Activated T-cell treated with anti-CD3 and anti-CD28 coated beads, Interleukin-2, amount 50 U/mL, for 4 hours (primary cell): ENCODE results near the gene ASB4. TPM values are rescaled to one million over a fixed set of nuclear protein-coding genes. Genes with fewer than 3 reads are reported as not detected.
"Not testable (repeated sequence)": the region's sequence is repeated elsewhere in the genome, so short reads cannot be mapped to it uniquely, and the experiment has no call there.

ENCODE experiments used
- ATAC-seq, 2 donors: fragments of 200-7000 bp; cut with Tn5 transposase; one replicate each; pipeline ENCODE4 v1.10.0; 2021
- DNase-seq: peaks from one replicate; pipeline ENCODE4 v3.0.0-alpha.2; 2020
- H3K27me3 Mint-ChIP-seq: one replicate; pipeline ENCODE4 v1.8.0; 2021; ENCODE audit warnings: low read depth, mixed read lengths
- H3K36me3 Mint-ChIP-seq: one replicate; pipeline ENCODE4 v1.8.0; 2022; ENCODE audit warnings: mixed read lengths; ENCODE audit not compliant: insufficient read depth
- H3K4me1 Mint-ChIP-seq: one replicate; pipeline ENCODE4 v1.8.0; 2021; ENCODE audit warnings: low read depth, mixed read lengths
- H3K4me3 Mint-ChIP-seq: one replicate; pipeline ENCODE4 v1.8.0; 2021; ENCODE audit warnings: mild to moderate bottlenecking, moderate library complexity, mixed read lengths
- H3K9me3 Mint-ChIP-seq: one replicate; pipeline ENCODE4 v1.8.0; 2021; ENCODE audit warnings: mixed read lengths
- total RNA-seq, 3 donors: library from RNA; stranded (reverse); gene quantifications; one replicate each; pipeline ENCODE4 v1.2.1, GENCODE V29; 2021

Gene ASB4
- total RNA-seq, 3 donors from 2014 or later = 0.05 TPM; not detected in 2

GRCh38 chr7:95545673-95546072 is 59.9 kb downstream of the ASB4 start:
- Mint-ChIP-seq H3K4me3 (no peak overlapping the region), H3K4me1 (no peaks in the 10 kb centered on the region), H3K9me3 (no peaks in the 10 kb centered on the region), H3K36me3 (no peaks in the 10 kb centered on the region), H3K27me3 (peaks cover 3% of the 10 kb centered on the region)
- ATAC-seq (no peak), DNase-seq (no peak)

GRCh38 chr7:95546647-95547046 is 60.9 kb downstream of the ASB4 start:
- no peaks in the 10 kb centered on the region for H3K36me3 Mint-ChIP-seq
- H3K9me3 Mint-ChIP-seq = no peaks in the 10 kb centered on the region
- H3K4me1 Mint-ChIP-seq = no peaks in the 10 kb centered on the region
- ATAC-seq = no peak
- no peak for DNase-seq
- no peak overlapping the region for H3K4me3 Mint-ChIP-seq
- H3K27me3 Mint-ChIP-seq = peaks cover under 1% of the 10 kb centered on the region

- Mint-ChIP-seq H3K27me3 (no peaks in the 10 kb centered on the region), H3K36me3 (no peaks in the 10 kb centered on the region), H3K9me3 (no peaks in the 10 kb centered on the region), H3K4me3 (no peak overlapping the region), H3K4me1 (no peaks in the 10 kb centered on the region)
- DNase-seq = no peak
- no peak for ATAC-seq
Observed at GRCh38 chr7:95547361-95548348, 61.9 kb downstream of the ASB4 start.

- Mint-ChIP-seq H3K27me3 (no peaks in the 10 kb centered on the region), H3K4me3 (no peak overlapping the region), H3K36me3 (no peaks in the 10 kb centered on the region), H3K4me1 (no peaks in the 10 kb centered on the region), H3K9me3 (no peaks in the 10 kb centered on the region)
- ATAC-seq (no peak), DNase-seq (no peak)
Observed at GRCh38 chr7:95549818-95550529, 64.2 kb downstream of the ASB4 start.

DNA sequence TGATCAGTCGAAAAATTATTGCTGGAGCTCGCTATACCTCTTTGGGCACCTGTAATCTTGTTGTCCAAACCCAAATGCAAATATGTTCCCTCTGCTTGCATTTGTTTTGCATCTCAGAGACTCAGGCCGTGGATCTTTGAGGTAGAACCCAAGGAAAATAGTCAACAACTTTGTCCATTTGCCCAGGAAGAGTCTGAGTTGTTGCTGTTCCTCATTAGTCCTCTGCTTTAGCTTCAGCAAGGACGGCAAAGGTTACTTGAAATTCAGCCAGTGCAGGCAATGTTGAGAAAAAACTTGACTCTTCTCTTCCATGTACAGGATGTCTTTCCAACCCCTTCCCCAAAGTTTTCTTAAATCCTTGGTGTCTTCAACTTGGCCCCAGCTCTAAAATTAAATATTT is 64.8 kb downstream of the ASB4 start:
- ATAC-seq = no peak
- DNase-seq = no peak
- Mint-ChIP-seq H3K27me3 (no peaks in the 10 kb centered on the region), H3K36me3 (no peaks in the 10 kb centered on the region), H3K4me1 (no peaks in the 10 kb centered on the region), H3K9me3 (no peaks in the 10 kb centered on the region), H3K4me3 (no peak overlapping the region)

- not testable (repeated sequence) for H3K9me3 Mint-ChIP-seq, ATAC-seq, H3K4me1 Mint-ChIP-seq, H3K4me3 Mint-ChIP-seq, DNase-seq, H3K36me3 Mint-ChIP-seq, H3K27me3 Mint-ChIP-seq
Observed at GRCh38 chr7:95552010-95552926, 66.5 kb downstream of the ASB4 start.

- DNase-seq (no peak), ATAC-seq (no peak)
- Mint-ChIP-seq H3K36me3 (no peaks in the 10 kb centered on the region), H3K9me3 (no peaks in the 10 kb centered on the region), H3K27me3 (no peaks in the 10 kb centered on the region), H3K4me3 (no peak overlapping the region), H3K4me1 (no peaks in the 10 kb centered on the region)
Observed at GRCh38 chr7:95553939-95554338, 68.2 kb downstream of the ASB4 start.

DNA sequence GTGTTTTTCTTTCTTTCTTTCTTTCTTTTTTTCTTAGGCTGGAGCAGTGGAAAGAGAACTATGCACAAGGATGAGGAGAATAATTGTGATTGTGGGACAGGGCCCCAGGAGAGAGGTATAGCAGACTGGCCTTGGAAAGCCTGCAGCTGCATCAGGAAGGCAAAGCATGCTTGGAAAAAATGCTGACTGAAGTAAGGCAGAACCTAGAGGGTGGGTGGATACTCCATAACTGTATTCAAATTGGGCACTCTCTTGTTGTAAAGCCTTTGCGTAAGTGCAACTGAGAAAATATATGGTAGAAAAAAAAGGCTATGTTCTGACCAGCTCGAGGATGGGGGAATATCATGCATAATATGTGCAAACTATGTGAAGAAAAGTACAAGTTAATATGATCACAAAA is 71.0 kb downstream of the ASB4 start:
- ATAC-seq = no peak
- Mint-ChIP-seq H3K27me3 (no peaks in the 10 kb centered on the region), H3K4me3 (no peak overlapping the region)

GRCh38 chr7:95558864-95559263 is 73.1 kb downstream of the ASB4 start:
- no peak overlapping the region for H3K4me3 Mint-ChIP-seq
- DNase-seq (no peak), ATAC-seq (no peak)
- no peaks in the 10 kb centered on the region for H3K27me3 Mint-ChIP-seq
- no peaks in the 10 kb centered on the region for H3K4me1 Mint-ChIP-seq
- no peaks in the 10 kb centered on the region for H3K36me3 Mint-ChIP-seq
- H3K9me3 Mint-ChIP-seq = peaks cover 4% of the 10 kb centered on the region

More for the DNA sequence above, 71.0 kb downstream of the ASB4 start:
- no peak for DNase-seq
- no peaks in the 10 kb centered on the region for H3K9me3 Mint-ChIP-seq
- no peaks in the 10 kb centered on the region for H3K36me3 Mint-ChIP-seq
- no peaks in the 10 kb centered on the region for H3K4me1 Mint-ChIP-seq

GRCh38 chr7:95560674-95561073 is 74.9 kb downstream of the ASB4 start:
- Mint-ChIP-seq H3K27me3 (no peaks in the 10 kb centered on the region), H3K9me3 (peaks cover 4% of the 10 kb centered on the region), H3K4me3 (no peak overlapping the region), H3K4me1 (no peaks in the 10 kb centered on the region), H3K36me3 (no peaks in the 10 kb centered on the region)
- DNase-seq (no peak), ATAC-seq (no peak)

DNA sequence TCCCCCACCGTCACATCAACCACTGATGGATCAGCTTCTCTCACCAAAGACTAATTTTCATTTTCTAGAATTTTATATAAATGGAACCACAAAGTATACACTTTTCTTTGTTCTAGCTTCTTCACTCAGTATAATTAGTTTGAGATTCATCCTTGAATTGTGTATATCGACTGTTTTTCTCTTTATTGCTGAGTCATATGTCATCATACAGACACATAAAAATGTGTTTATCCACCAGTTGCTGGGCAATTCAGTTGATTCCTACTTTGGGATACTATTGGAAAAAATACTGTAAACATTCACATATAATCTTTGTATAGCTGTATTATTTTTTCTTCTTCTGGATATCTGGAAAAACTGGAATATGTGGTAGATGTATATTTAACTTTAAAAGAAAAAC is 84.0 kb downstream of the ASB4 start:
- no peak overlapping the region for H3K4me3 Mint-ChIP-seq
- no peaks in the 10 kb centered on the region for H3K4me1 Mint-ChIP-seq
- H3K9me3 Mint-ChIP-seq = peaks cover 7% of the 10 kb centered on the region
- H3K27me3 Mint-ChIP-seq = no peaks in the 10 kb centered on the region
- ATAC-seq (no peak), DNase-seq (no peak)
- no peaks in the 10 kb centered on the region for H3K36me3 Mint-ChIP-seq

DNA sequence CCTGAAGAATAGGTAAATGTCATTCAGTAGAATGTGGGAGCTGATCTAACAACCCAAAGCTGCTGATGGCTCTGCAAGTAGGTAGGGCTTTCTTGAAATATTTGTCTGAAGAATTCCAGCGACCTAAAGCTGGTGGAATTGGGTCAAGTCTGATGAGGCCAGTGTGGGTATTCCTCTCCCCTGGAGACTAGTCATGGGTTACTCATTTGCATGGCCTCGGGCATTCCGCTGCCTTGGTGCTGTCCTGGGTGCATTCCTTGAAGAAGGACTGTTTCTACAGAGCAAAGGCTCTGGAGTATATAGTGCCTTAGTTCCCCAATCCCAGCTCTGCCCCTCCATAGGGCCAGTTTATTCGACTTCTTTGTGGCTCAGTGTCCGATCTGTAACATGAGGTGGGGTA is 91.4 kb downstream of the ASB4 start:
- H3K27me3 Mint-ChIP-seq = no peaks in the 10 kb centered on the region
- no peaks in the 10 kb centered on the region for H3K4me1 Mint-ChIP-seq
- ATAC-seq = no peak

GRCh38 chr7:95578299-95578855 is 92.6 kb downstream of the ASB4 start:
- no peaks in the 10 kb centered on the region for H3K27me3 Mint-ChIP-seq
- no peaks in the 10 kb centered on the region for H3K9me3 Mint-ChIP-seq
- H3K36me3 Mint-ChIP-seq = no peaks in the 10 kb centered on the region
- H3K4me1 Mint-ChIP-seq = no peaks in the 10 kb centered on the region
- DNase-seq = no peak
- ATAC-seq = no peak
- no peak overlapping the region for H3K4me3 Mint-ChIP-seq

More for the DNA sequence above, 91.4 kb downstream of the ASB4 start:
- H3K36me3 Mint-ChIP-seq = no peaks in the 10 kb centered on the region
- peaks cover 4% of the 10 kb centered on the region for H3K9me3 Mint-ChIP-seq
- no peak overlapping the region for H3K4me3 Mint-ChIP-seq
- no peak for DNase-seq

GRCh38 chr7:95579318-95579717 is 93.6 kb downstream of the ASB4 start:
- Mint-ChIP-seq H3K36me3 (no peaks in the 10 kb centered on the region), H3K4me3 (no peak overlapping the region), H3K9me3 (no peaks in the 10 kb centered on the region), H3K27me3 (no peaks in the 10 kb centered on the region), H3K4me1 (no peaks in the 10 kb centered on the region)
- ATAC-seq = no peak
- DNase-seq = no peak
